ENCODE results near the gene NPC1L1.

The NPC1L1 gene

GRCh38 chr7:44490351-44491200, 50.6 kb downstream of the NPC1L1 start, which contains the start of gene NUDCD3:
Gene NUDCD3 (minus strand): TSS chr7:44490658. CDS start chr7:44490600, 58 bp downstream.
- peak within 1 kb of the TSS; percentile 94 for H3K4me3 ChIP-seq (ENCODE audit: low read depth, low read length)
- H3K4me1 ChIP-seq (ENCODE audit: control insufficient read depth, insufficient read depth, low read length) = peaks cover 3% of the 10 kb centered on the region; the same call in 1 of the 2 replicates
- H3K36me3 ChIP-seq (ENCODE audit: control insufficient read depth in 2 of 2, insufficient read depth in 1 of 2, low read length in 2 of 2) = peaks cover 0 to 8% of the 10 kb centered on the region in 2 experiments; a peak in 1 of 3 replicates
- ChIA-PET POLR2A (interaction anchor here (0.6 to 2.1 kb wide), 5 partner anchors 44 to 92 kb away, joined by 3 to 11 read pairs (median 4); partner anchors contain the start of genes DDX56 and TMED4), CTCF (interaction anchor here (0.6 to 2.3 kb wide), 6 partner anchors 11 to 250 kb away, joined by 3 to 10 read pairs (median 4); no protein-coding TSS in a partner anchor)
- H3K27ac ChIP-seq (ENCODE audit: extremely low read depth, low read depth, low read length) = peak within 1 kb of the TSS; percentile 88
- no peaks in the 10 kb centered on the region for H3K9me3 ChIP-seq (ENCODE audit: control insufficient read depth, insufficient read depth, low read depth, low read length)
- no peak for TF ChIP-seq ZNF133 (tag by site-specific recombination; IDR thresholded peaks at IDR 0.05)
- no peak for TF ChIP-seq ZNF223 (tag by site-specific recombination; IDR thresholded peaks at IDR 0.05)
- TF ChIP-seq INSM2 (tag by site-specific recombination; IDR thresholded peaks at IDR 0.05) = peak; percentile 83
- TF ChIP-seq ZNF747 (tag by site-specific recombination; IDR thresholded peaks at IDR 0.05) = no peak
- TF ChIP-seq EGR2 (tag by site-specific recombination; IDR thresholded peaks at IDR 0.05; ENCODE audit: low read depth) = 0 out of 2 replicates have a peak, but pooled peaks have one; percentile 23
- TF ChIP-seq, protein P1, sequence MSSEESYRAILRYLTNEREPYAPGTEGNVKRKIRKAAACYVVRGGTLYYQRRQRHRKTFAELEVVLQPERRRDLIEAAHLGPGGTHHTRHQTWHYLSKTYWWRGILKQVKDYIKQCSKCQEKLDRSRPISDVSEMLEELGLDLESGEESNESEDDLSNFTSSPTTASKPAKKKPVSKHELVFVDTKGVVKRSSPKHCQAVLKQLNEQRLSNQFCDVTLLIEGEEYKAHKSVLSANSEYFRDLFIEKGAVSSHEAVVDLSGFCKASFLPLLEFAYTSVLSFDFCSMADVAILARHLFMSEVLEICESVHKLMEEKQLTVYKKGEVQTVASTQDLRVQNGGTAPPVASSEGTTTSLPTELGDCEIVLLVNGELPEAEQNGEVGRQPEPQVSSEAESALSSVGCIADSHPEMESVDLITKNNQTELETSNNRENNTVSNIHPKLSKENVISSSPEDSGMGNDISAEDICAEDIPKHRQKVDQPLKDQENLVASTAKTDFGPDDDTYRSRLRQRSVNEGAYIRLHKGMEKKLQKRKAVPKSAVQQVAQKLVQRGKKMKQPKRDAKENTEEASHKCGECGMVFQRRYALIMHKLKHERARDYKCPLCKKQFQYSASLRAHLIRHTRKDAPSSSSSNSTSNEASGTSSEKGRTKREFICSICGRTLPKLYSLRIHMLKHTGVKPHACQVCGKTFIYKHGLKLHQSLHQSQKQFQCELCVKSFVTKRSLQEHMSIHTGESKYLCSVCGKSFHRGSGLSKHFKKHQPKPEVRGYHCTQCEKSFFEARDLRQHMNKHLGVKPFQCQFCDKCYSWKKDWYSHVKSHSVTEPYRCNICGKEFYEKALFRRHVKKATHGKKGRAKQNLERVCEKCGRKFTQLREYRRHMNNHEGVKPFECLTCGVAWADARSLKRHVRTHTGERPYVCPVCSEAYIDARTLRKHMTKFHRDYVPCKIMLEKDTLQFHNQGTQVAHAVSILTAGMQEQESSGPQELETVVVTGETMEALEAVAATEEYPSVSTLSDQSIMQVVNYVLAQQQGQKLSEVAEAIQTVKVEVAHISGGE (tag by site-specific recombination; conservative IDR thresholded peaks at IDR 0.05; ENCODE audit: low read depth) = peak; percentile 100
- TF ChIP-seq SALL2 (tag by site-specific recombination; IDR thresholded peaks at IDR 0.05; ENCODE audit: borderline replicate concordance) = no peak
- TF ChIP-seq KLF8 (tag by site-specific recombination; IDR thresholded peaks at IDR 0.05) = peak; percentile 91
- TF ChIP-seq ZNF24 (tag by site-specific recombination; IDR thresholded peaks at IDR 0.05) = peak; percentile 95
- TF ChIP-seq, protein P2, sequence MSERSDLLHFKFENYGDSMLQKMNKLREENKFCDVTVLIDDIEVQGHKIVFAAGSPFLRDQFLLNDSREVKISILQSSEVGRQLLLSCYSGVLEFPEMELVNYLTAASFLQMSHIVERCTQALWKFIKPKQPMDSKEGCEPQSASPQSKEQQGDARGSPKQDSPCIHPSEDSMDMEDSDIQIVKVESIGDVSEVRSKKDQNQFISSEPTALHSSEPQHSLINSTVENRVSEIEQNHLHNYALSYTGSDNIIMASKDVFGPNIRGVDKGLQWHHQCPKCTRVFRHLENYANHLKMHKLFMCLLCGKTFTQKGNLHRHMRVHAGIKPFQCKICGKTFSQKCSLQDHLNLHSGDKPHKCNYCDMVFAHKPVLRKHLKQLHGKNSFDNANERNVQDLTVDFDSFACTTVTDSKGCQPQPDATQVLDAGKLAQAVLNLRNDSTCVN (tag by site-specific recombination; optimal IDR thresholded peaks at IDR 0.05) = peak; percentile 78
- no peak for TF ChIP-seq HOXC10 (CRISPR knock-in tag; IDR thresholded peaks at IDR 0.05)
- TF ChIP-seq KLF7 (tag by site-specific recombination; IDR thresholded peaks at IDR 0.05; ENCODE audit: borderline replicate concordance) = peak; percentile 60; the same call in 1 of the 2 replicates
- TF ChIP-seq ZNF529 (tag by site-specific recombination; IDR thresholded peaks at IDR 0.05; ENCODE audit: insufficient replicate concordance) = no peak
- peak; percentile 89 for TF ChIP-seq SP2 (tag by site-specific recombination; IDR thresholded peaks at IDR 0.05)
- peak; percentile 92 for TF ChIP-seq ZNF501 (tag by site-specific recombination; IDR thresholded peaks at IDR 0.05)
- peak; percentile 45 for TF ChIP-seq ZFHX2 (tag by site-specific recombination; conservative IDR thresholded peaks at IDR 0.05)
- peak; percentile 45; the same call in 1 of the 2 replicates for TF ChIP-seq ZNF341 (tag by site-specific recombination; IDR thresholded peaks at IDR 0.05; ENCODE audit: low read depth)
- no peak for TF ChIP-seq IKZF3 (tag by site-specific recombination; IDR thresholded peaks at IDR 0.05)
- no peak for TF ChIP-seq SETDB1 (IDR thresholded peaks at IDR 0.05; ENCODE audit: insufficient read length, low read length)
- peak; percentile 68; the same call in 1 of the 2 replicates for TF ChIP-seq ZNF184 (tag by site-specific recombination; IDR thresholded peaks at IDR 0.05)
- TF ChIP-seq ZSCAN23 (tag by site-specific recombination; IDR thresholded peaks at IDR 0.05) = peak; percentile 53; the same call in 1 of the 2 replicates
- TF ChIP-seq SCRT1 (tag by site-specific recombination; IDR thresholded peaks at IDR 0.05; ENCODE audit: borderline replicate concordance) = no peak
- peak; percentile 78 for TF ChIP-seq ZBTB20 (tag by site-specific recombination; IDR thresholded peaks at IDR 0.05)
- 0 out of 2 replicates have a peak, but pooled peaks have one; percentile 17 for TF ChIP-seq ZNF423 (tag by site-specific recombination; IDR thresholded peaks at IDR 0.05)
- TF ChIP-seq ZNF677 (tag by site-specific recombination; IDR thresholded peaks at IDR 0.05) = no peak
- TF ChIP-seq ZSCAN16 (tag by site-specific recombination; IDR thresholded peaks at IDR 0.05) = 0 out of 2 replicates have a peak, but pooled peaks have one; percentile 54
- TF ChIP-seq ZNF660 (tag by site-specific recombination; IDR thresholded peaks at IDR 0.05) = peak; percentile 90; the same call in 1 of the 2 replicates
- TF ChIP-seq ZNF777 (tag by site-specific recombination; IDR thresholded peaks at IDR 0.05; ENCODE audit: borderline replicate concordance) = peak; percentile 78; the same call in 1 of the 2 replicates
- 0 out of 2 replicates have a peak, but pooled peaks have one; percentile 32 for TF ChIP-seq GFI1B (tag by site-specific recombination; IDR thresholded peaks at IDR 0.05)
- peak; percentile 73 for TF ChIP-seq ZNF692 (tag by site-specific recombination; IDR thresholded peaks at IDR 0.05)

All from HEK293 (cell line).